K562 (cell line): ENCODE measurements around the gene CEBPB. TPM values are rescaled to one million over a fixed set of nuclear protein-coding genes. Genes with fewer than 3 reads are reported as not detected.

Source experiments
- ATAC-seq: fragments of 200-7000 bp; cut with Tn5 transposase; 3 replicates; pipeline ENCODE4 v1.9.1; 2020; ENCODE audit warnings: moderate library complexity
- BruUV-seq: library from RNA; stranded (reverse); fragments of 400-500 nt; replicated peaks from 2 replicates; lab custom pipeline; 2021; lab: Mats Ljungman, UMichigan
- CTCF ChIA-PET: fragments of 300-600 bp; formaldehyde crosslinking; extraction: SDS; loops from one replicate; lab custom pipeline; 2021; ENCODE audit warnings: low intra/inter-chr PET ratio; lab: Yijun Ruan, JAX
- POLR2A ChIA-PET: fragments of 300-600, 350-650 bp; sonication (Branson Sonifier 250); formaldehyde crosslinking; extraction: SDS; loops from one replicate; lab custom pipeline; 2021; ENCODE audit warnings: antibody characterized with exemption, inconsistent platforms; lab: Yijun Ruan, JAX
- DNase-seq, 4 experiments: peaks; one replicate each; pipeline versions ENCODE4 v3.0.0 to v3.0.0-alpha.2; 2011 to 2018; ENCODE audit warnings: low spot score in 3 of 4, mixed read lengths in 3 of 4; ENCODE audit errors: extremely low read depth in 1 of 4
- FAIRE-seq: peaks from 2 replicates; lab custom pipeline; 2011; peaks lifted over from hg19 to GRCh38; lab: Jason Lieb, UNC
- H2AFZ ChIP-seq: 2 replicates; pipeline ENCODE4 v1.6.0; 2011; ENCODE audit warnings: low read depth, low read length, control low read depth, inconsistent platforms
- H3K27ac ChIP-seq: fragments of 200-600 bp; 3 replicates; pipeline ENCODE4 v1.8.0; 2011; ENCODE audit warnings: low read depth, mild to moderate bottlenecking, control low read depth, inconsistent platforms, low read length, moderate library complexity, mixed read lengths; ENCODE audit errors: extremely low read depth
- H3K27me3 ChIP-seq, 2 experiments: fragments of 300-600 bp in 1 of 2; 2 replicates in 1 of 2; 3 replicates in 1 of 2; pipeline versions ENCODE4 v1.6.0 to v1.8.0; 2011; ENCODE audit warnings: inconsistent platforms in 2 of 2, low read length in 2 of 2, mild to moderate bottlenecking in 1 of 2, mixed read lengths in 1 of 2, moderate library complexity in 1 of 2; ENCODE audit not compliant: control insufficient read depth in 2 of 2, insufficient read depth in 2 of 2
- H3K36me3 ChIP-seq: fragments of 300-600 bp; 3 replicates; pipeline ENCODE4 v1.8.0; 2011; ENCODE audit warnings: mild to moderate bottlenecking, low read length, inconsistent platforms; ENCODE audit not compliant: control insufficient read depth, insufficient read depth
- H3K4me1 ChIP-seq, 2 experiments: fragments of 200-600 bp in 1 of 2; replicated peaks in 1 of 2; 2 replicates in 1 of 2; 3 replicates in 1 of 2; pipeline versions ENCODE4 v1.5.1 to v1.8.0; 2011; ENCODE audit warnings: inconsistent platforms in 2 of 2, low read length in 2 of 2, mild to moderate bottlenecking in 1 of 2, mixed read lengths in 1 of 2, moderate library complexity in 1 of 2; ENCODE audit not compliant: control insufficient read depth in 2 of 2, insufficient read depth in 2 of 2
- H3K4me2 ChIP-seq: 2 replicates; pipeline ENCODE4 v1.6.1; 2011; ENCODE audit warnings: low read length, control low read depth, inconsistent platforms, mixed read lengths; ENCODE audit not compliant: insufficient read depth
- H3K4me3 ChIP-seq: fragments of 200-600 bp; sonication (generic), shearing (Covaris generic); 2 replicates; pipeline ENCODE4 v1.5.1; 2016; ENCODE audit warnings: control low read depth, inconsistent platforms
- H3K79me2 ChIP-seq: fragments of 200-600 bp; 3 replicates; pipeline ENCODE4 v1.8.0; 2011; ENCODE audit warnings: low read length, inconsistent platforms; ENCODE audit not compliant: control insufficient read depth, insufficient read depth
- H3K9ac ChIP-seq, 2 experiments: 2 replicates each; pipeline versions ENCODE4 v1.6.0 to v1.6.1; 2011; ENCODE audit warnings: low read depth in 2 of 2, low read length in 2 of 2, control low read depth in 1 of 2, inconsistent platforms in 1 of 2, mild to moderate bottlenecking in 1 of 2, mixed read lengths in 1 of 2; ENCODE audit not compliant: insufficient read depth in 1 of 2
- H3K9me1 ChIP-seq: one replicate; pipeline ENCODE4 v1.6.0; 2011; ENCODE audit warnings: inconsistent platforms, mild to moderate bottlenecking, low read length, moderate library complexity; ENCODE audit not compliant: control insufficient read depth, insufficient read depth
- H3K9me3 ChIP-seq: replicated peaks from 2 replicates; pipeline ENCODE4 v1.5.1; 2011; ENCODE audit warnings: low read depth, low read length, inconsistent platforms; ENCODE audit not compliant: control insufficient read depth, insufficient read depth
- H4K20me1 ChIP-seq: replicated peaks from 2 replicates; pipeline ENCODE4 v1.6.1; 2011; ENCODE audit warnings: low read length, inconsistent platforms, mixed read lengths; ENCODE audit not compliant: control insufficient read depth, insufficient read depth
- GTF2B ChIP-seq: IDR thresholded peaks from 2 replicates; pipeline ENCODE4 v1.6.1; 2011; ENCODE audit not compliant: insufficient read length; ENCODE audit errors: extremely low read depth
- GTF3C2 ChIP-seq: IDR thresholded peaks from 3 replicates; pipeline ENCODE4 v1.6.1; 2011; ENCODE audit warnings: borderline replicate concordance, mild to moderate bottlenecking, moderate library complexity; ENCODE audit not compliant: insufficient read length; ENCODE audit errors: extremely low read depth
- KDM5B ChIP-seq: fragments of 200-600 bp; sonication (generic); IDR thresholded peaks from 2 replicates; pipeline ENCODE4 v1.6.1; 2012; ENCODE audit warnings: low read depth, mild to moderate bottlenecking, moderate library complexity, low read length, control low read depth, inconsistent platforms; ENCODE audit not compliant: insufficient replicate concordance
- NCOA4 ChIP-seq: fragments of 450-650 bp; IDR thresholded peaks from 2 replicates; pipeline ENCODE4 v1.6.1; 2018; ENCODE audit warnings: mild to moderate bottlenecking; ENCODE audit not compliant: partially characterized antibody
- NFIC ChIP-seq: fragments of 450-650 bp; IDR thresholded peaks from 2 replicates; pipeline ENCODE4 v1.6.1; 2017; ENCODE audit warnings: mild to moderate bottlenecking, inconsistent platforms
- SRF ChIP-seq, 2 experiments: fragments of 250-450, 450-650 bp in 1 of 2; sonication (Bioruptor Pico) in 1 of 2; sonication (generic) in 1 of 2; formaldehyde crosslinking; IDR thresholded peaks; 2 replicates each; pipeline versions ENCODE4 v1.5.0 to v1.5.1; 2020 to 2022; ENCODE audit warnings: mild to moderate bottlenecking in 1 of 2, missing genetic modification reagents in 1 of 2
- ZNF212 ChIP-seq: fragments of 450-650 bp; formaldehyde crosslinking; IDR thresholded peaks from 2 replicates; pipeline ENCODE4 v1.4.0; 2020; ENCODE audit warnings: mild to moderate bottlenecking
- WGBS: fragments of 100-300 bp; shearing (Covaris generic); methylation state at CpG from one replicate; pipeline ENCODE4 v1.1.6; 2016; ENCODE audit warnings: low coverage, mixed read lengths; ENCODE audit not compliant: insufficient coverage; ENCODE audit errors: missing lambda C conversion rate; 5-methylcytosine and 5-hydroxymethylcytosine counted together
- in situ Hi-C: fragments of 300-500 bp; cut with MboI; formaldehyde crosslinking; loops from 4 replicates; pipeline ENCODE4 v1.15.0; 2018; ENCODE audit warnings: inconsistent platforms, mixed read lengths
- intact Hi-C: fragments of 100-400 bp; cut with micrococcal nuclease; formaldehyde crosslinking; loops from 2 replicates; pipeline ENCODE4 v1.14.2; 2022
- polyA plus RNA-seq, 8 experiments: library from polyadenylated mRNA; depleted of rRNA in 4 of 8; stranded (reverse) in 5 of 8; unstranded in 3 of 8; fragments of >200 nt; fragmentation: Nextera tagmentation in 2 of 8; fragmentation: Illumina TruSeq in 1 of 8; extraction: Ambion mirVana in 2 of 8; extraction: Trizol in 1 of 8; gene quantifications; 2 replicates each; pipeline versions ENCODE4 v1.2.1 to v1.2.3, GENCODE V29; 2011 to 2014; ENCODE audit warnings: inconsistent platforms in 1 of 8, missing spikeins in 1 of 8
- total RNA-seq, 7 experiments: library from RNA; depleted of rRNA in 6 of 7; stranded (reverse); fragments of >200 nt in 6 of 7; fragmentation: Illumina TruSeq in 2 of 7; extraction: Trizol in 2 of 7; gene quantifications; 2 replicates each; pipeline versions ENCODE4 v1.2.1 to v1.2.3, GENCODE V29; 2011 to 2021; ENCODE audit warnings: low replicate concordance in 1 of 7
- TF ChIP-seq, protein P1 (sequence below): IDR thresholded peaks from 2 replicates; pipeline ENCODE4 v1.6.1; 2011; ENCODE audit warnings: borderline replicate concordance, low read depth, mild to moderate bottlenecking, moderate library complexity, low read length; ENCODE audit not compliant: insufficient read depth, poor library complexity, severe bottlenecking

CEBPB gene
- total and polyA plus RNA-seq, 9 of the 15 experiments (the other 6 are each of a cell fraction or from before 2014, with no cell fraction given), result 1.2 to 72.6 (median 7.8) TPM

- POLR2A ChIA-PET, result interaction anchor here (0.7 kb wide), 1 partner anchor 15 kb away, joined by 3 read pairs; no protein-coding TSS in a partner anchor
- WGBS, result 63% methylated on average over 13 of the region's 13 CpGs
- peaks cover 0 to 12% of the 10 kb centered on the region in 2 experiments; a peak in 2 of 5 replicates for H3K4me1 ChIP-seq
These were observed 30.3 kb downstream of the CEBPB start for GRCh38 chr20:50220894-50221365.

More at GRCh38 chr20:50220894-50221365, 30.3 kb downstream of the CEBPB start:
- H3K4me2 ChIP-seq, result no peak overlapping the region
- TF ChIP-seq, protein P1, sequence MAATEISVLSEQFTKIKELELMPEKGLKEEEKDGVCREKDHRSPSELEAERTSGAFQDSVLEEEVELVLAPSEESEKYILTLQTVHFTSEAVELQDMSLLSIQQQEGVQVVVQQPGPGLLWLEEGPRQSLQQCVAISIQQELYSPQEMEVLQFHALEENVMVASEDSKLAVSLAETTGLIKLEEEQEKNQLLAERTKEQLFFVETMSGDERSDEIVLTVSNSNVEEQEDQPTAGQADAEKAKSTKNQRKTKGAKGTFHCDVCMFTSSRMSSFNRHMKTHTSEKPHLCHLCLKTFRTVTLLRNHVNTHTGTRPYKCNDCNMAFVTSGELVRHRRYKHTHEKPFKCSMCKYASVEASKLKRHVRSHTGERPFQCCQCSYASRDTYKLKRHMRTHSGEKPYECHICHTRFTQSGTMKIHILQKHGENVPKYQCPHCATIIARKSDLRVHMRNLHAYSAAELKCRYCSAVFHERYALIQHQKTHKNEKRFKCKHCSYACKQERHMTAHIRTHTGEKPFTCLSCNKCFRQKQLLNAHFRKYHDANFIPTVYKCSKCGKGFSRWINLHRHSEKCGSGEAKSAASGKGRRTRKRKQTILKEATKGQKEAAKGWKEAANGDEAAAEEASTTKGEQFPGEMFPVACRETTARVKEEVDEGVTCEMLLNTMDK, result no peak
- TF ChIP-seq NCOA4 (no peak), KDM5B (no peak), SRF (CRISPR knock-in tag; IDR thresholded peaks at IDR 0.05) (no peak), ZNF212 (CRISPR knock-in tag) (no peak), GTF3C2 (no peak), GTF2B (no peak), NFIC (no peak)
- BruUV-seq, result no TSS peak
- in situ Hi-C loops, result no loop called here
- H3K9me3 ChIP-seq, result no peaks in the 10 kb centered on the region
- intact Hi-C loops, result no loop called here
- no peaks in the 10 kb centered on the region for H3K9me1 ChIP-seq
- no peaks in the 10 kb centered on the region for H3K79me2 ChIP-seq
- no peak overlapping the region for H2AFZ ChIP-seq
- ATAC-seq, result no peak
- DNase-seq, result no peak
- no peak overlapping the region for H3K4me3 ChIP-seq
- no peak overlapping the region for H3K27ac ChIP-seq
- peak overlapping the region in 1 of 2 experiments; percentile 45; a peak in 1 of 4 replicates for H3K9ac ChIP-seq
- FAIRE-seq, result no peak
- peaks cover 0 to 5% of the 10 kb centered on the region in 2 experiments; a peak in 1 of 5 replicates for H3K27me3 ChIP-seq
- H4K20me1 ChIP-seq, result no peaks in the 10 kb centered on the region
- no peaks in the 10 kb centered on the region for H3K36me3 ChIP-seq
- CTCF ChIA-PET, result no interaction called here
